Astrocyte (in vitro differentiated cells and primary cell): ENCODE data around the gene ACTN4. TPM values are rescaled to one million over a fixed set of nuclear protein-coding genes. Genes with fewer than 3 reads are reported as not detected.

Experiments used
- DNase-seq: peaks from one replicate; pipeline ENCODE4 v3.0.0-alpha.2; 2010; ENCODE audit warnings: low read depth
- FAIRE-seq: peaks from 2 replicates; lab custom pipeline; 2011; peaks lifted over from hg19 to GRCh38; lab: Jason Lieb, UNC
- H2AFZ ChIP-seq: 2 replicates; pipeline ENCODE4 v1.6.0; 2012; ENCODE audit warnings: low read depth, low read length, inconsistent platforms
- H3K27ac ChIP-seq: 2 replicates; pipeline ENCODE4 v1.5.1; 2011; ENCODE audit warnings: low read depth, low read length, inconsistent platforms
- H3K27me3 ChIP-seq: 2 replicates; pipeline ENCODE4 v1.6.0; 2011; ENCODE audit warnings: low read length, inconsistent platforms; ENCODE audit not compliant: insufficient read depth
- H3K36me3 ChIP-seq: 2 replicates; pipeline ENCODE4 v1.5.1; 2011; ENCODE audit warnings: low read length, inconsistent platforms; ENCODE audit not compliant: insufficient read depth
- H3K4me1 ChIP-seq: 2 replicates; pipeline ENCODE4 v1.5.1; 2011; ENCODE audit warnings: low read length, inconsistent platforms; ENCODE audit not compliant: insufficient read depth
- H3K4me2 ChIP-seq: 2 replicates; pipeline ENCODE4 v1.6.0; 2012; ENCODE audit warnings: low read length, inconsistent platforms
- H3K4me3 ChIP-seq: 2 replicates; pipeline ENCODE4 v1.5.1; 2011; ENCODE audit warnings: low read depth, mild to moderate bottlenecking, low read length, inconsistent platforms; ENCODE audit not compliant: insufficient read depth
- H3K79me2 ChIP-seq: 2 replicates; pipeline ENCODE4 v1.6.0; 2012; ENCODE audit warnings: mild to moderate bottlenecking, low read length, inconsistent platforms; ENCODE audit not compliant: insufficient read depth
- H3K9ac ChIP-seq: 2 replicates; pipeline ENCODE4 v1.6.0; 2012; ENCODE audit warnings: mild to moderate bottlenecking, low read length, inconsistent platforms
- H3K9me3 ChIP-seq: 2 replicates; pipeline ENCODE4 v1.5.1; 2012; ENCODE audit warnings: low read depth, mild to moderate bottlenecking, low read length, inconsistent platforms; ENCODE audit not compliant: insufficient read depth
- H4K20me1 ChIP-seq: 2 replicates; pipeline ENCODE4 v1.6.0; 2012; ENCODE audit warnings: low read length, inconsistent platforms; ENCODE audit not compliant: insufficient read depth
- H3K27ac Mint-ChIP-seq: one replicate; pipeline ENCODE4 v1.8.0; 2021; ENCODE audit warnings: mild to moderate bottlenecking, mixed read lengths; ENCODE audit not compliant: unreplicated experiment
- H3K27me3 Mint-ChIP-seq: one replicate; pipeline ENCODE4 v1.8.0; 2021; ENCODE audit warnings: low read depth, mixed read lengths; ENCODE audit not compliant: unreplicated experiment
- H3K36me3 Mint-ChIP-seq: one replicate; pipeline ENCODE4 v1.8.0; 2021; ENCODE audit warnings: low read depth, mixed read lengths; ENCODE audit not compliant: unreplicated experiment
- H3K4me1 Mint-ChIP-seq: one replicate; pipeline ENCODE4 v1.8.0; 2021; ENCODE audit warnings: low read depth, mixed read lengths; ENCODE audit not compliant: unreplicated experiment
- H3K4me3 Mint-ChIP-seq: one replicate; pipeline ENCODE4 v1.8.0; 2021; ENCODE audit warnings: mild to moderate bottlenecking, moderate library complexity, mixed read lengths; ENCODE audit not compliant: unreplicated experiment
- H3K9me3 Mint-ChIP-seq: one replicate; pipeline ENCODE4 v1.8.0; 2021; ENCODE audit warnings: mild to moderate bottlenecking, mixed read lengths; ENCODE audit not compliant: unreplicated experiment
- EZH2 ChIP-seq: IDR thresholded peaks from 2 replicates; pipeline ENCODE4 v1.6.1; 2012; ENCODE audit warnings: mild to moderate bottlenecking, low read length, inconsistent platforms; ENCODE audit not compliant: insufficient read depth
- total RNA-seq: library from RNA; stranded (reverse); gene quantifications from 2 replicates; pipeline ENCODE4 v1.2.1, GENCODE V29; 2021
- TF ChIP-seq, protein P1 (sequence below): IDR thresholded peaks from 2 replicates; pipeline ENCODE4 v1.5.1; 2011; ENCODE audit warnings: low read depth, mild to moderate bottlenecking, inconsistent platforms, low read length, moderate library complexity; ENCODE audit not compliant: insufficient read depth

ACTN4 gene
- total RNA-seq, 1 donor from 2014 or later, result 879 TPM

DNA sequence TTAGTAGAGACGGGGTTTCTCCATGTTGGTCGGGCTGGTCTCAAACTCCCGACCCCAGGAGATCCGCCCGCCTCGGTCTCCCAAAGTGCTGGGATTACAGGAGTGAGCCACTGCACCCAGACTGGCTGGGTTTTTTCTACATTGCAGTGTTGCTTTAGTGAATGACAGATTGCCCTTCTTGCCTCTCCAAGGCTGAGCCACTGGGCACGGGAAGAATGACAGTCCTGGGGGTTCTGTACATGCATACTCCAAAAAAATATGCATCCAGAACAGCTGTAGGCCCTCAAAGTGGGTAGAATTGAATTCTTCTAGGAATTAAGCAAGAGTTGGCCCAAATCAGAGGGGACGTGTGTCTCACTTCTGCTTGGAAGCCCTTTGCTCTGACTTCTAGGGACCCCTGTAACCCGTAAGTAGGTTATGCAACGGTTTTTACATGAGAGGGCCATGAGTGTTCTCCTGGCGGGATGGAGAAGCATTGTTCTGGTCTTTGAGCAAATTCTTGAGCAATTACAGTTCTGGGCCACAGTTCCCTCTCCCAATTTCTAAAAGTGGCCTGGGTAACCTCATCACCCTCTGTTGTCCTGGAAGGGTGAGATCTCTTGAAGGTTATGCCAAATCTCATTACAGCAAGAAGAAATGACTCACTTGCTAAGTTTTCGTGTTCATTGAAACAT lies 3.6 kb downstream of the ACTN4 start:
- peak; percentile 88 for DNase-seq
- Mint-ChIP-seq H3K4me3 (peak overlapping the region; percentile 99), H3K27ac (peak overlapping the region; percentile 63), H3K9me3 (peaks cover 2% of the 10 kb centered on the region), H3K27me3 (no peaks in the 10 kb centered on the region), H3K36me3 (peaks cover 6% of the 10 kb centered on the region), H3K4me1 (peaks cover 43% of the 10 kb centered on the region)
- peak overlapping the region; percentile 94 for H3K4me3 ChIP-seq
- no peak overlapping the region for H2AFZ ChIP-seq
- no peaks in the 10 kb centered on the region for H3K27me3 ChIP-seq
- H3K36me3 ChIP-seq, result no peaks in the 10 kb centered on the region
- TF ChIP-seq, protein P1, sequence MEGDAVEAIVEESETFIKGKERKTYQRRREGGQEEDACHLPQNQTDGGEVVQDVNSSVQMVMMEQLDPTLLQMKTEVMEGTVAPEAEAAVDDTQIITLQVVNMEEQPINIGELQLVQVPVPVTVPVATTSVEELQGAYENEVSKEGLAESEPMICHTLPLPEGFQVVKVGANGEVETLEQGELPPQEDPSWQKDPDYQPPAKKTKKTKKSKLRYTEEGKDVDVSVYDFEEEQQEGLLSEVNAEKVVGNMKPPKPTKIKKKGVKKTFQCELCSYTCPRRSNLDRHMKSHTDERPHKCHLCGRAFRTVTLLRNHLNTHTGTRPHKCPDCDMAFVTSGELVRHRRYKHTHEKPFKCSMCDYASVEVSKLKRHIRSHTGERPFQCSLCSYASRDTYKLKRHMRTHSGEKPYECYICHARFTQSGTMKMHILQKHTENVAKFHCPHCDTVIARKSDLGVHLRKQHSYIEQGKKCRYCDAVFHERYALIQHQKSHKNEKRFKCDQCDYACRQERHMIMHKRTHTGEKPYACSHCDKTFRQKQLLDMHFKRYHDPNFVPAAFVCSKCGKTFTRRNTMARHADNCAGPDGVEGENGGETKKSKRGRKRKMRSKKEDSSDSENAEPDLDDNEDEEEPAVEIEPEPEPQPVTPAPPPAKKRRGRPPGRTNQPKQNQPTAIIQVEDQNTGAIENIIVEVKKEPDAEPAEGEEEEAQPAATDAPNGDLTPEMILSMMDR, result no peak
- TF ChIP-seq EZH2, result no peak
- peak overlapping the region; percentile 87 for H3K4me2 ChIP-seq
- peak overlapping the region; percentile 100 for H3K9ac ChIP-seq
- H3K4me1 ChIP-seq, result peaks cover 58% of the 10 kb centered on the region
- H4K20me1 ChIP-seq, result peaks cover 80% of the 10 kb centered on the region
- H3K27ac ChIP-seq, result peak overlapping the region; percentile 99
- no peaks in the 10 kb centered on the region for H3K9me3 ChIP-seq
- peak; percentile 68 for FAIRE-seq
- peaks cover 86% of the 10 kb centered on the region for H3K79me2 ChIP-seq

DNA sequence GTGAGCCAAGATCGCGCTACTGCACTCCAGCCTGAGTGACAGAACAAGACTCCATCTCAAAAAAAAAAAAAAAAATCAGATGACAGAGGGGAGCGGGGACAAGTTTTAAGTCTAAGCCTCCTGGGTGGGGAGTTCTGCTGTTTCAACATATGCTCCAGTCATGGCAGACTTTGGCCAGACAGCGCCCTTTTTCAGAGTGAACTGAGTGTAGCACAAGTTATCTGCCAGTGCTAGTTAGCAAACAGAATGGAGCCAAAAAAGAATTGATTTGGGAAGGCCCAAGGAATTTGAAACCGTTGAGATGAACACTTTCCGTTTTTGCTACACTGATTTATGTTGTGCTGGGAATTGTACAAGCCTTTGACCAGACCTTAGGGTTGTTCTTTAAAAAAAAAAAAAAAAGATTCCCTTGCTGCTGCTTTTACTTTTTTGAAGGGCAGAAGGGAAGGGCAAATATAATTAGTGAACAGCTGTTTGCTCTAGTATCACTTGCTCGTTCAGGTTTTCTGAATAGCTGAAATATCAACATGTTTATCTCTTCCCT lies 5.7 kb downstream of the ACTN4 start:
- peak; percentile 45 for DNase-seq
- Mint-ChIP-seq H3K4me1 (peaks cover 60% of the 10 kb centered on the region), H3K27ac (peak overlapping the region; percentile 64), H3K36me3 (peaks cover 14% of the 10 kb centered on the region), H3K4me3 (peak overlapping the region; percentile 99), H3K27me3 (no peaks in the 10 kb centered on the region), H3K9me3 (peaks cover under 1% of the 10 kb centered on the region)
- no peak for TF ChIP-seq EZH2
- TF ChIP-seq, protein P1, result no peak
- Histone ChIP-seq H4K20me1 (peaks cover 80% of the 10 kb centered on the region), H3K27me3 (no peaks in the 10 kb centered on the region), H3K27ac (peak overlapping the region; percentile 99), H3K4me2 (peak overlapping the region; percentile 87), H3K79me2 (peaks cover 100% of the 10 kb centered on the region), H3K36me3 (peaks cover 3% of the 10 kb centered on the region), H3K9me3 (no peaks in the 10 kb centered on the region), H3K9ac (peak overlapping the region; percentile 100), H2AFZ (no peak overlapping the region), H3K4me3 (no peak overlapping the region), H3K4me1 (peaks cover 78% of the 10 kb centered on the region)
- FAIRE-seq, result no peak

DNA sequence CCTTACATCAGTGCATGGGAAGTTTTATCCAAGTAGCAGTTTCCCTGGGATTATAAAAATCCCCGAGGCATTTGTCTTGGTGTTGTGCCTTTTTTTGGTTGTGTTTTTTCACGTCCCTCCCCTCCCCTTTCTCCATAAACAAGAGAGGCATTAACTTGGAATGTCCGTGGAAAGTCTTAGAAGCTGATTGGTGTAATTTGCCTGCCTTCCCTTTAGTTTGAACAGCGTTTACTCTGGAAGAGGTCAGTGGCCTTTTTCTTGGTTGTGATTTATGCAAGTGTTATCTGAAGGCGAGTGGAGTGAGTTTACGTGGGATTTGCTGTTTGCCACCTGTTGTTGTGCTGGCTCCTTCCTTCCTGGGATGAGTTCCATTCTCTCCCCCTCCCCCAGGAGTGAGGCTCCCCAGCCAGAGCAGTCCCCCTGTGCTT lies 7.2 kb downstream of the ACTN4 start:
- DNase-seq (peak; percentile 42), FAIRE-seq (no peak)
- H3K4me1 Mint-ChIP-seq, result peaks cover 74% of the 10 kb centered on the region
- peaks cover 3% of the 10 kb centered on the region for H3K36me3 ChIP-seq
- peaks cover 93% of the 10 kb centered on the region for H3K79me2 ChIP-seq
- peak overlapping the region; percentile 87 for H3K4me2 ChIP-seq
- peaks cover 65% of the 10 kb centered on the region for H4K20me1 ChIP-seq
- H3K4me1 ChIP-seq, result peaks cover 92% of the 10 kb centered on the region
- no peak overlapping the region for H3K4me3 ChIP-seq
- TF ChIP-seq EZH2, result no peak
- TF ChIP-seq, protein P1, result no peak
- peak overlapping the region; percentile 100 for H3K9ac ChIP-seq
- H2AFZ ChIP-seq, result no peak overlapping the region
- H3K36me3 Mint-ChIP-seq, result peaks cover 10% of the 10 kb centered on the region
- H3K27me3 ChIP-seq, result no peaks in the 10 kb centered on the region
- H3K27ac ChIP-seq, result peak overlapping the region; percentile 99
- no peaks in the 10 kb centered on the region for H3K9me3 ChIP-seq
- no peaks in the 10 kb centered on the region for H3K27me3 Mint-ChIP-seq
- no peak overlapping the region for H3K4me3 Mint-ChIP-seq
- H3K27ac Mint-ChIP-seq, result peak overlapping the region; percentile 37
- H3K9me3 Mint-ChIP-seq, result no peaks in the 10 kb centered on the region
